Fibroblast of skin of abdomen (primary cell): ENCODE measurements around the gene LPIN1.

Experiments used
- DNase-seq: peaks from one replicate; pipeline ENCODE4 v3.0.0-alpha.2; 2013

LPIN1 gene

DNA sequence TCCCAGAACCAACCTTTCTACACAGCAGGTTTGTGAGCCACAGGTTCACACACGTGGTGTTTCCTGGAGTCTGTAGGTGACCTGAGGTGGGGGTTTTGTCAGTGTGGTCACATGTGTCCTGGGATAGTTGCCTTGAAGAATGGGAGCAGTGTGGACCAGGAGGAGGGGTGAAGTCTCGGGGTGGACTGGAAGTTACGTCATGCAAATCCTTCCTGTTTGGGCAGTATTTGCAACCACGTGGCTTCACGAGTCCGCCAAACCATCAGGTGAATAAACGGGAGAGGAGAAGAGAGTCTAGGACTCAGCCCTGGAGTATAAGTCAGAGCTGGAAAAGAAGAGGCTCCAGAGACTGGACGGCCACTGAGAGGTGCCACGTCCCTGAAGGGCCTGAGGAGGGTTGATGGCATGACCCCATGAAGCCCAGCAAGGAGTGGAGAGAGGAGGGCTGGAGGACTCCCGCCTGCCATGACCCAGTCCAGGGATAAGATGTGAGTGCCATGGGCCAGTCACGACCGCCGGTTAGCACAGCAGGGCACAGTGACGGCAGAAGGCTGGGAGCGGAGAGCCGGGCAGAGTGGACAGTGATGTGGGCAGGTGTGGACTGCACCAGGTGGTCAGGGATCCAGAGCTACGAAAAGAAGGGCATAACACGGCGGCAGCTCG lies 16.5 kb downstream of the LPIN1 start:
- DNase-seq, result no peak

DNA sequence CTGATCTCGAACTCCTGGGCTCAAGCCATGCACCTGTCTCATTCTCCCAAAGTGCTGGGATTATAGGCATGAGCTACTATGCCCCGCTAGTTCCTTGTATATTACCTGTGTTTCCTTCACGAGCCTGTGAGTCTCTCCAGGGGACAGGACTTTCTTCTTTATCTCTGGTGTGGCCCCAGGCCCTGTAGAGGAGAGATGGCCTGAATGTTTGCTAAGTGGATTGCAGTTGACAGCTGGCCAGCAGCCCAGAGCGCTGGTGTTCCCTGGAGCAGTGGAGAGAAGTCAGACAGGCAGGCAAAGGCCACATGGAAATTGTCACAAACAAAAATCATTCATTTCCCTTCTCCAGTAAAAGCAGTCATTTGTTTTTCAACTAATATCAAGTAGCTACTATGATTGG lies 17.9 kb downstream of the LPIN1 start:
- DNase-seq, result no peak

DNA sequence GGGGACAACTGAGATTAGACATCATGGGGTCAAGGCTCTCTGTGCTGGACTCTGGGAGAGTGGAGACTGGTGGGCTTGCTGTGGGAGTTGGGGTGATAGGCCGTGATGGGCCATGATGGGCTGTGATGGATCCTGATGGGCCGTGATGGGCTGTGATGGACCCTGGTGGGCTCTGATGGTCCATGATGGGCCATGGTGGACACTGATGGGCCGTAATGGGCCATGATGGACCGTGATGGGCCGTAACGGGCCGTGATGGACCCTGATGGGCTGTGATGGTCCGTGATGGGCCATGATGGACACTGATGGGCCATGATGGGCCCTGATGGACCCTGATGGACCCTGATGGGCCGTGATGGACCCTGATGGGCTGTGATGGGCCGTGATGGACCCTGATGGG lies 18.5 kb downstream of the LPIN1 start:
- DNase-seq, result no peak

DNA sequence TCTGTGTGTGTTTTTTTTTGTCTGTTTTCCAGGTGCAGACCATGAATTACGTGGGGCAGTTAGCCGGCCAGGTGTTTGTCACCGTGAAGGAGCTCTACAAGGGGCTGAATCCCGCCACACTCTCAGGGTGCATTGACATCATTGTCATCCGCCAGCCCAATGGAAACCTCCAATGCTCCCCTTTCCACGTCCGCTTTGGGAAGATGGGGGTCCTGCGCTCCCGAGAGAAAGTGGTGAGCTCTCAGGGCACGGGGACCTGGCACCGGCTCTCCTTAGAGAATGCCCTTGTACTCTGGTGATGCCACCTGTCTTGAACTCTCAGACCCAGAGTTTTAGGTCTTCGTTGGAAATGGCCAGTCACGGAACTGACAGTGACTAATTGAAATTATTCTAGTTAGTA lies 19.1 kb downstream of the LPIN1 start:
- DNase-seq, result no peak

DNA sequence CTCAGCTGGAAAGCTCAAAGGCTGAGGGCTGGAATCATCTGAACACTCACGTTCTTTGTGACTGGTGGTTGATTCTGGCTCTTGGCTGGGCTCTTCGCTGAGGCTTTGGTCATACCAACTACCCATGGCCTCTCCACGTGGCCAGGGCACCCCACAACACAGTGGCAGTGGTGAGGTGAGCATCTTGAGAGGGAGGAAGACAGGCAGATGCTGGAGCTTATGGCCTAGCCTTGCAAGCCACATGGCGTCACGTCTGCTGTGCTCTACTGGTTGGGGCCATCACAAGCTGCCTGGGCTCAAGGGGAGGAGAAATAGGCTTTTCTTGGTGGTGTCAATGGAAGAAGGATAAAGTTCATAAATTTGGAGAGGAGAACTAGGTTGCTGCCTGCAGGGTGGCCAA lies 19.6 kb downstream of the LPIN1 start:
- DNase-seq, result no peak

DNA sequence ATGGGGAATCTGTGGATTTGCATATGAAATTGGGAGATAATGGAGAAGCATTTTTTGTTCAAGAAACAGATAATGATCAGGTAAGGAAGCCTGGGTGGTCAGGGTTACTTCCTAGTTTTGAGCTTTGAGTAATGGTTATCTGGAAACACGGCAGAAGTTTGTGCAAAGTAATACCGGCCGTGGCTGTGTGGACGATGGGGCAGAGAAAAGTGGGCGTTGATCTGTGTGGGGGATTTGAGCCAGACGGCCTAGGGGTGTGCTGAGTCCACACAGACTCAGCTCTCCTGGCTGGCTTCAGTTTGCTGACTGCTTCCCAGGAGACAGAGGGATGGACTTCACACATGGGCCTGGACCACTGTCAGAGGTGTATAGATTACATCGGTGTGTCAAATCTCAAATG lies 21.3 kb downstream of the LPIN1 start:
- no peak for DNase-seq

GRCh38 chr2:11768946-11769345 lies 22.5 kb downstream of the LPIN1 start:
- no peak for DNase-seq

GRCh38 chr2:11769516-11769915 lies 23.1 kb downstream of the LPIN1 start:
- no peak for DNase-seq

DNA sequence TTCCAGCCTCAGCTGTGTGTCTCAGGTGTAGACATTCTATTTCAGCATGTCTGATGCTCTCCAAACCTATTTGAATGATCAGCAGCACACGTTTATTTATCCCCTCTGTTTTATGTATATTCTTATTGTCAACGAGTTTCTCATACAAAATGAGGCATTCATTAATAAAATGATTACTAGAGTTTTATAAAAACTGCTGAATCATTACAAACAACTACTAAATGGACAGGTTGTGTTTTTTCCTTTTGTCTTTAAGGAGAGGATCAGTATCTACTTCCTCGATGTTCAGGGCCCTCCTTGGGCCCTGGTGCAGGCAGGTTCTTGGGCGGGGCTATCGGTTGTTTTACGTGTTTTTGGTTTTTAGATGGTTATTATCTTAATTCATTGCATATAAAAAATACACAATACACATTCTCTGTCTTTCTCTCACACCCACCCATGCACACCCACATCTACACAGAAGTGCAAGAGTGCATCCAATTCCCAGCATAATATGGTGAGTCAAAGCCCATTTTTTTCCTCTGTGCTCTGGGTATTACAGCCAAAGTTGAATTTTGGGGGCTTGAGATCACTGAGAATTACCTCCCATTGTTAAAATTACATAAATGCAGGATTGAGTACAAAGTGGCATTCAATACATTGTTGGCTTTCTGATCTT lies 24.2 kb downstream of the LPIN1 start:
- DNase-seq, result no peak

DNA sequence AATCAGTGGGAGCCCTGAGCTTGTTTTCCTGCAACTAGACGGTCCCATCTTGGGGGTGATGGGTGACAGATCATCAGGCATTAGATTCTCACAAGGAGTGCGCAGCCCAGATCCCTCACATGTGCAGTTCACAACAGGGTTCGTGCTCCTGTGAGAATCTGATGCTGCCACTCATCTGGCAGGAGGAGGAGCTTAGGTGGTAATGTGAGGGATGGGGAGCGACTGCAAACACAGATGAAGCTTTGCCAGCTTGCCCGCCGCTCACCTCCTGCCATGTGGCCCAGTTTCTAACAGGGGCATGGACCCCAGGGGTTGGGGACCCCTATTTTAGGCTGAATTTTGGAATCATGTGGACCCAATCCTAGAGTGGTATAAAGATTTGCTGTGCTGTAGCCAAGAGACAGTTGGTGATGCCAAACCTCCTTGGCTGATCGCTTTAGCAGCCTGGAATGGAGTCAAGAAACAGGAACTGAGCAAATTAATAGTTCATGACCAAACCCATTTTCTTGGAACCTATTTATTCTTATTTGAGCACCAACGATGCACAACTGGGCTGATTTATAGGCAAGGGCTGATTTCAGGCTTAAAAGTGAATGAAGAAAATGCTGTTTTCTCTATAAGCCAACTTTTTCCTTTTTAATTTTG lies 25.7 kb downstream of the LPIN1 start:
- DNase-seq, result no peak

DNA sequence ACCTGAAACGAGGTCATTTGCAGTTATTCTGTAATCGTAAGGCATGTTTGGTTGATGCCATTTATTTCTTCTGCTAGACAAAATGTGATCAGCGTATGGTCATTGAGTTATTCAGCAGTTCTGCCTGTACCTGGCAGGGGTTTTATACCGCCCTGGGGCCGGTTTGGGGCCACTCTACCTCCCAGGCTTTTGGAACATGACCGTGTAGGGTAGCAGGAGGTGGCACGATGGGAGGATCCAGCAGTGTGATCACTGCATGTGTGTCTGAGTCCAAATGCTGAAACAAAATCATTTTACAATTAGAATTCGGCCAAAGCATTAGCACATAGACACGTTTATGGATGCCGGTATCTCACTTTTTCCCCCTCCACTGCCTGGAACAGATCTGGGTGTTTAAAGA lies 26.7 kb downstream of the LPIN1 start:
- no peak for DNase-seq

GRCh38 chr2:11773747-11774525 lies 27.5 kb downstream of the LPIN1 start:
- DNase-seq, result no peak

GRCh38 chr2:11774600-11774999 lies 28.2 kb downstream of the LPIN1 start:
- no peak for DNase-seq

DNA sequence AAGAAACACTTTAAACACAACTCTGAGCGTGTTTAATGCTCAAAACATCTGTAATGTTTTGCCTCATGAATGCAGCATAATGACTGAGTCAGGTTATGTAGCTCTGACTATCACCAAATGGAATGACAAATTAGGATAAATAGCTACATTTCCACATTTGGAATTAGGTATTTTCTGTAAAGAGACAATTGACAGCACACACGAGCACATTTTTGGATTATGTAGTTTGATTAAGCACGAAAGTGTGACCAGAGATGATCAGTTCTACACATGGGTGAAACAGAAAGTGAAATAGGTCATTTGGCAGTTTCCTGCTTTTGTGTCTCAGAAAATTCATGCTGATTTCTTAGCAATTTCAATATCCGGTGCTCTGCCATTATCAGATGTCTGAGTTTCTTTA lies 29.0 kb downstream of the LPIN1 start:
- DNase-seq, result peak; percentile 63

DNA sequence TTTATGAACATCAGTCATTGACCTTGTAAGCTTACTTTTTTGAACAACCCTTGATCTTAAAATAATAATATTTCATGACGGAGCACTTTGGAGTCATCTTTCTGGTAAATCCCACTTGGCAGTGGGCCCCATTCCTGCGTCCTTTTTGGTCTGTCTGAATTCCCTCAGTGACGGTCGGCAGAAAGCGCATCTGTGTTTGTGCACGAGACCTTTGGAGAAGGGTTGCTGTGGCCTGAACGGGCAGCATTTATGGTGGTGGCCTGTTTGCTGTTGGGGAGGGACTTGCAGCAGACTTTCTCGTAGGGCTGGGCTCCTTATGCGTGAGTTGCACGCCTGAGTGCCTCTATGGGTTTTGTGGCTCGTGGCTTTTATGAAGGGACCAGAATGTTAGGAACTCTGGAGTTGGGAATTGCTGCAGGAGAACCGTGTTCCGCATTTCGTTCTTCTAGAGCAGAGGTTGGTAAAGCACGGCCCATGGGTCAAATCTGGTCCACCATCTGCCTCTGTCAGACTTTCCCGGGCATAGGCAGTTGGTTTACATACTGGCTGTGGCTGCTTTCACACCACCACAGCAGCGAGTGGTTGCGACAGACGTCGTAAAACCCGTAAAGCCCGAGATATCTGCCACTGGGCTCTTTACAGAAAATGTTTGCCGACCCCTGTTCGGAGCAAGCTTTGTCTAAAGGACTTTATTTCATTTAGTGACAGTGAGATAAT lies 30.8 kb downstream of the LPIN1 start:
- no peak for DNase-seq

- no peak for DNase-seq
Observed at GRCh38 chr2:11777886-11778415, 31.5 kb downstream of the LPIN1 start.

- DNase-seq, result no peak
Observed at GRCh38 chr2:11778416-11778815, 32.0 kb downstream of the LPIN1 start.

DNA sequence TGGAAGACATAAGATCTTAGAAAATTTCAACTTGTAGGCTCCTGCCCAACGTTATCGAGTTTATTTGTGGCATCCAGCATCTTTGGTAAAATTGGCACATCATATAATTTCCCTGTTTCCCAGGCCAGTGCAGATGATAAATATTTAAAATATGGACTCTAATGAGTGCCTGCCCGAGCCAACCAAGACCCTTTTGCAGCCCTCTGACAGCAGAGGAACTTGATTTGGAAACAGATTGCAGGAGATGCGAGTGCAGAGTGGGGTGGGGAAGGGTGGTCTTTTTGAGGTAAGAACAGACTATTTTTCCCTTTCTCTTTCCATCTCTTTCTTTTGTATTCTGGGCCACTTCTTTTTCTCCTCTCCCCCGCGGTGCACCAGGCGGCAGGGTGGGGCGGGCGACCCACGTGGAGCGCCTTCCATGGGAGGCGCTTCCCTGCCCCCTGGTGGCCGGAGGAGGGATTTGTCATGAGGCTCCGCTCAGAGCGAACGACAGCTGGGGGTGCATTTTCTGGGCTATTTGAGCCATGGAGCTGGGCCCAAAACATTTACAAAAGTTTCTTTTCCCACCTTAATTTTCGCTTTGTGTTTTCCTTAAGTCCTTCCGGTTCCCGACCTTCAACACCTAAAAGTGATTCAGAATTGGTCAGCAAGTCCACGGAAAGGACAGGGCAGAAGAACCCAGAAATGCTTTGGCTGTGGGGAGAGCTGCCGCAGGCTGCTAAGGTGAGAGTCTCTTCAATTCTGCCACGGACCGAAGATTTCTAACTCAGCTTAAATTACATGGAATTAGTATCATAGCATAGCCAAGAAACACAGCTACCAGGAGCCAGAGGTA lies 32.7 kb downstream of the LPIN1 start:
- DNase-seq, result peak; percentile 50

GRCh38 chr2:11781602-11782001 lies 35.2 kb downstream of the LPIN1 start:
- DNase-seq, result no peak

GRCh38 chr2:11784280-11784679 lies 37.8 kb downstream of the LPIN1 start:
- no peak for DNase-seq
